HepG2 (cell line): ENCODE measurements around the gene RASSF7. TPM values are rescaled to one million over a fixed set of nuclear protein-coding genes. Genes with fewer than 3 reads are reported as not detected.

Experiments
- ETV5 ChIP-seq: IDR thresholded peaks from 2 replicates; pipeline ENCODE4 v1.6.1; 2018; ENCODE audit warnings: missing biosample characterization, missing genetic modification reagents, inconsistent platforms, borderline replicate concordance
- FOXA1 ChIP-seq, 2 experiments: fragments of 450-650 bp in 1 of 2; sonication (generic) in 1 of 2; formaldehyde crosslinking in 1 of 2; IDR thresholded peaks; 2 replicates each; pipeline versions ENCODE4 v1.4.0 to v1.6.1; 2016 to 2020; ENCODE audit warnings: missing genetic modification reagents in 1 of 2
- HIC2 ChIP-seq: sonication (generic); formaldehyde crosslinking; IDR thresholded peaks from 2 replicates; pipeline ENCODE4 v1.9.0; 2022; ENCODE audit warnings: low read depth, missing genetic modification reagents
- KLF11 ChIP-seq: IDR thresholded peaks from 2 replicates; pipeline ENCODE4 v1.6.1; 2016; ENCODE audit warnings: missing compliant biosample characterization
- NONO ChIP-seq, 2 experiments: fragments of 450-650 bp in 1 of 2; sonication (generic) in 1 of 2; formaldehyde crosslinking in 1 of 2; IDR thresholded peaks in 1 of 2; conservative IDR thresholded peaks in 1 of 2; 2 replicates each; pipeline versions ENCODE4 v1.6.1 to v1.8.0; 2017 to 2022; ENCODE audit warnings: mild to moderate bottlenecking in 1 of 2, missing genetic modification reagents in 1 of 2, moderate library complexity in 1 of 2
- RARG ChIP-seq: sonication (generic); formaldehyde crosslinking; IDR thresholded peaks from 2 replicates; pipeline ENCODE4 v1.4.0; 2020; ENCODE audit warnings: low read depth, mild to moderate bottlenecking, missing genetic modification reagents
- RERE ChIP-seq: IDR thresholded peaks from 2 replicates; pipeline ENCODE4 v1.6.1; 2016; ENCODE audit warnings: low read depth, missing genetic modification reagents, missing compliant biosample characterization
- SAFB2 ChIP-seq: sonication (generic); formaldehyde crosslinking; IDR thresholded peaks from 2 replicates; pipeline ENCODE4 v1.5.1; 2020; ENCODE audit warnings: missing genetic modification reagents, low read depth, mild to moderate bottlenecking, borderline replicate concordance
- SAP130 ChIP-seq: IDR thresholded peaks from 2 replicates; pipeline ENCODE4 v1.6.1; 2016; ENCODE audit warnings: low read depth
- SMC3 ChIP-seq: IDR thresholded peaks from 2 replicates; pipeline ENCODE4 v1.6.1; 2011; ENCODE audit warnings: low read length, improper control_type of control experiment
- U2AF1 ChIP-seq: fragments of 200-400 bp; formaldehyde crosslinking; optimal IDR thresholded peaks from 2 replicates; pipeline ENCODE3; 2017; ENCODE audit warnings: mild to moderate bottlenecking, low read depth, low read length
- ZNF256 ChIP-seq: sonication (generic); formaldehyde crosslinking; conservative IDR thresholded peaks from 2 replicates; pipeline ENCODE4 v1.4.0; 2020; ENCODE audit warnings: missing genetic modification reagents
- ZNF441 ChIP-seq: sonication (generic); formaldehyde crosslinking; IDR thresholded peaks from 2 replicates; pipeline ENCODE4 v1.7.0; 2021; ENCODE audit warnings: missing genetic modification reagents, borderline replicate concordance
- ZNF446 ChIP-seq: sonication (generic); formaldehyde crosslinking; IDR thresholded peaks from 2 replicates; pipeline ENCODE4 v1.5.0; 2020; ENCODE audit warnings: mild to moderate bottlenecking, missing genetic modification reagents
- ZNF572 ChIP-seq: sonication (generic); formaldehyde crosslinking; IDR thresholded peaks from 2 replicates; pipeline ENCODE4 v1.5.1; 2020; ENCODE audit warnings: mild to moderate bottlenecking, missing genetic modification reagents
- polyA plus RNA-seq, 8 experiments: library from polyadenylated mRNA; depleted of rRNA in 3 of 8; stranded (reverse) in 7 of 8; unstranded in 1 of 8; fragments of >200 nt; fragmentation: Illumina TruSeq in 4 of 8; extraction: Trizol in 4 of 8; gene quantifications; 2 replicates each; pipeline versions ENCODE4 v1.2.1 to v1.2.3, GENCODE V29; 2011 to 2016; ENCODE audit warnings: low read depth in 4 of 8, missing spikeins in 1 of 8, mixed read lengths in 1 of 8; ENCODE audit not compliant: insufficient read depth in 1 of 8
- total RNA-seq, 5 experiments: library from RNA; depleted of rRNA; stranded (reverse); fragments of >200 nt; fragmentation: Illumina TruSeq; extraction: Trizol; gene quantifications; 2 replicates each; pipeline ENCODE4 v1.2.3, GENCODE V29; 2016; ENCODE audit warnings: low read depth in 1 of 5
- TF ChIP-seq, protein P1 (sequence below): sonication (generic); formaldehyde crosslinking; IDR thresholded peaks from 2 replicates; pipeline ENCODE4 v1.5.0; 2020; ENCODE audit warnings: mild to moderate bottlenecking, missing genetic modification reagents, borderline replicate concordance

Gene RASSF7
- total and polyA plus RNA-seq, 2 of the 13 experiments (the other 11 are each of a cell fraction or from before 2014, with no cell fraction given), result 20.2 to 28.6 TPM

DNA sequence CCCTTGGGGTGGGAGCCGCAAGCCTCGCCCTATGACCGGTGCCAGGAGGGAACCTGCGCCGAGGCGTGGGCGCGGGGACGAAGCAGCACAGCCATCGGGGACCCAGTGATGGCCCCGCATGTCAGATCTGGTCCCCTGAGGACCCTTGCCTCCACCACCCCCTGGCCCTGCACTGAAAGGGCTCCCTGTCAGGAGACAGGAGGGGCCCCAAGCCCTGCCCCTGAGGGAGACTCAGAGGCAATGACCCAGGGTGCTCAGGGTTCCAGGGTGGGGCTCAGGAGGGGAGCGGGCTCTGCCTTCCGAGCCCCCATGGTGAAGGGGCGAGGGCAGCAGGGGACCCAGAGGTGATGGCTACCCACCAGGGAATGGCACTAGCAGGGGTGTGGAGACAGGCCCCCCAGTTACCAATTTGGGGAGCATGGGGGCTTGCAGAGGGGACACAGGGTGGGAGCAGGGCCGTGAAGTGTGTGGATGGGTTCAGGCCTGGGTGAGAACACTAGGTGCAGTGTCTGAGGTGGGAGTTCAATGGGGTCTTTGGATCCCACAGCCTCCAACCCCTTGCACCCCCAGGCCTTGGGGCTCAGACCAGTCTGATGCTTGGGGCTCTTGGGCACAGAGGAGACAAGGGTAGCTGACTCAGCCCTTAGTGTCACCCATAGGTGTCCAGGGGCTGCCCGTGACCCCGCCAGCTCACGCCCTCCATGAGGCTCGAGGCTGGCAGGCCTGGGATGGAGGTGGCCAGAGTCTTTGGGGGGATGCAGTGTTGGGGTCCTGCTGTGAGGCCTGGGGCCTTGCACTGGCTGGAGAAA lies 22.9 kb upstream of the RASSF7 start (continued):
- TF ChIP-seq RERE (CRISPR knock-in tag) (no peak), ETV5 (CRISPR knock-in tag) (no peak), SMC3 (no peak), ZNF441 (CRISPR knock-in tag) (no peak), SAFB2 (CRISPR knock-in tag) (no peak), FOXA1 (IDR thresholded peaks at IDR 0.05) (no peak), FOXA1 (CRISPR knock-in tag; IDR thresholded peaks at IDR 0.05) (no peak), ZNF572 (0 out of 2 replicates have a peak, but pooled peaks have one; percentile 4), U2AF1 (no peak), ZNF446 (no peak), ZNF256 (CRISPR knock-in tag) (no peak), SAP130 (no peak), RARG (CRISPR knock-in tag) (no peak), NONO (IDR thresholded peaks at IDR 0.05) (no peak), NONO (CRISPR knock-in tag; conservative IDR thresholded peaks at IDR 0.05) (no peak), KLF11 (CRISPR knock-in tag) (no peak), HIC2 (CRISPR knock-in tag) (no peak; the same call in 1 of the 2 replicates)
- TF ChIP-seq, protein P1, sequence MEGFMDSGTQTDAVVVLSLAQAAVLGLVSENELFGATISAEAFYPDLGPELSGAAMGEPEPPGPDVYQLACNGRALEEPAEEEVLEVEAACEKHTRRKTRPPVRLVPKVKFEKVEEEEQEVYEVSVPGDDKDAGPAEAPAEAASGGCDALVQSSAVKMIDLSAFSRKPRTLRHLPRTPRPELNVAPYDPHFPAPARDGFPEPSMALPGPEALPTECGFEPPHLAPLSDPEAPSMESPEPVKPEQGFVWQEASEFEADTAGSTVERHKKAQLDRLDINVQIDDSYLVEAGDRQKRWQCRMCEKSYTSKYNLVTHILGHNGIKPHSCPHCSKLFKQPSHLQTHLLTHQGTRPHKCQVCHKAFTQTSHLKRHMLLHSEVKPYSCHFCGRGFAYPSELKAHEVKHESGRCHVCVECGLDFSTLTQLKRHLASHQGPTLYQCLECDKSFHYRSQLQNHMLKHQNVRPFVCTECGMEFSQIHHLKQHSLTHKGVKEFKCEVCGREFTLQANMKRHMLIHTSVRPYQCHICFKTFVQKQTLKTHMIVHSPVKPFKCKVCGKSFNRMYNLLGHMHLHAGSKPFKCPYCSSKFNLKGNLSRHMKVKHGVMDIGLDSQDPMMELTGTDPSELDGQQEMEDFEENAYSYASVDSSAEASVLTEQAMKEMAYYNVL (CRISPR knock-in tag), result no peak
